SU-DHL-6 (cell line): ENCODE data around the gene C2orf81.

Experiments used
- H2AFZ ChIP-seq: fragments of 200-600 bp; sonication (generic); 2 replicates; pipeline ENCODE4 v1.6.1; 2014; ENCODE audit warnings: low read depth, mild to moderate bottlenecking, moderate library complexity, mixed read lengths, antibody characterized with exemption, low read length; ENCODE audit not compliant: severe bottlenecking
- H3F3A ChIP-seq: fragments of 200-600 bp; shearing (Covaris generic); 2 replicates; pipeline ENCODE4 v1.6.0; 2016; ENCODE audit warnings: antibody characterized with exemption, mild to moderate bottlenecking; ENCODE audit not compliant: insufficient read depth
- H3K27ac ChIP-seq: fragments of 200-600 bp; sonication (generic); 2 replicates; pipeline ENCODE4 v1.5.1; 2016; ENCODE audit warnings: low read depth, mild to moderate bottlenecking, low read length, moderate library complexity, mixed read lengths
- H3K27me3 ChIP-seq: fragments of 200-600 bp; sonication (generic), shearing (Covaris generic); 2 replicates; pipeline ENCODE4 v1.6.0; 2014; ENCODE audit warnings: mild to moderate bottlenecking, low read length
- H3K36me3 ChIP-seq: fragments of 200-600 bp; sonication (generic); 2 replicates; pipeline ENCODE4 v1.6.1; 2014; ENCODE audit warnings: mild to moderate bottlenecking, low read length, mixed read lengths
- H3K4me2 ChIP-seq: fragments of 300-600, 200-600 bp; shearing (Covaris generic), sonication (generic); 2 replicates; pipeline ENCODE4 v1.6.0; 2014; ENCODE audit warnings: low read length, low read depth, mild to moderate bottlenecking; ENCODE audit not compliant: poor library complexity, severe bottlenecking
- H3K4me3 ChIP-seq: fragments of 200-600 bp; sonication (generic); 2 replicates; pipeline ENCODE4 v1.5.1; 2014; ENCODE audit warnings: antibody characterized with exemption, low read length, mild to moderate bottlenecking, mixed read lengths; ENCODE audit not compliant: insufficient read depth, poor library complexity, severe bottlenecking
- H3K79me2 ChIP-seq: fragments of 200-600 bp; sonication (generic); 2 replicates; pipeline ENCODE4 v1.6.1; 2014; ENCODE audit warnings: mild to moderate bottlenecking, low read length, moderate library complexity; ENCODE audit not compliant: insufficient read depth
- H3K9ac ChIP-seq: fragments of 200-600 bp; sonication (generic); 2 replicates; pipeline ENCODE4 v1.7.0; 2014; ENCODE audit warnings: mild to moderate bottlenecking, low read length
- H3K9me2 ChIP-seq: fragments of 200-600 bp; sonication (generic); replicated peaks from 2 replicates; pipeline ENCODE4 v1.6.1; 2014; ENCODE audit warnings: low read length; ENCODE audit not compliant: insufficient read depth
- H3K9me3 ChIP-seq: fragments of 200-600 bp; sonication (generic); 2 replicates; pipeline ENCODE4 v1.6.1; 2014; ENCODE audit warnings: low read length, mixed read lengths; ENCODE audit not compliant: insufficient read depth
- H4K20me1 ChIP-seq: fragments of 200-600 bp; sonication (generic); 2 replicates; pipeline ENCODE4 v1.6.1; 2014; ENCODE audit warnings: low read depth, mild to moderate bottlenecking, antibody characterized with exemption, low read length, moderate library complexity, mixed read lengths
- CTCF ChIP-seq: fragments of 200-600 bp; sonication (generic); IDR thresholded peaks from one replicate; pipeline ENCODE4 v1.5.1; 2017; ENCODE audit warnings: antibody characterized with exemption, mild to moderate bottlenecking, low read length, moderate library complexity; ENCODE audit not compliant: insufficient read depth, poor library complexity, severe bottlenecking
- EZH2phosphoT487 ChIP-seq: fragments of 200-600 bp; sonication (generic), shearing (Covaris generic); conservative IDR thresholded peaks from 2 replicates; pipeline ENCODE4 v1.6.1; 2018; ENCODE audit warnings: mild to moderate bottlenecking, antibody characterized with exemption, low read length, moderate library complexity, mixed read lengths

C2orf81 gene

GRCh38 chr2:74420006-74420405, 1.4 kb downstream of the C2orf81 start:
- Histone ChIP-seq H3F3A (no peaks in the 10 kb centered on the region; the same call in 1 of the 2 replicates), H3K9me2 (no peaks in the 10 kb centered on the region), H3K4me3 (no peak overlapping the region), H3K27me3 (no peaks in the 10 kb centered on the region), H3K4me2 (no peak overlapping the region), H4K20me1 (no peaks in the 10 kb centered on the region), H2AFZ (no peak overlapping the region), H3K79me2 (no peaks in the 10 kb centered on the region), H3K9me3 (no peaks in the 10 kb centered on the region), H3K27ac (no peak overlapping the region), H3K36me3 (no peaks in the 10 kb centered on the region), H3K9ac (no peak overlapping the region)
- TF ChIP-seq EZH2phosphoT487 (no peak), CTCF (no peak)

- H3K4me3 ChIP-seq: no peak overlapping the region
- no peaks in the 10 kb centered on the region for H3K27me3 ChIP-seq
- H3K4me2 ChIP-seq: no peak overlapping the region
- no peak overlapping the region for H3K27ac ChIP-seq
- H2AFZ ChIP-seq: no peak overlapping the region
- H3K9me3 ChIP-seq: no peaks in the 10 kb centered on the region
- H3K9ac ChIP-seq: no peak overlapping the region
- H3K79me2 ChIP-seq: no peaks in the 10 kb centered on the region
- no peaks in the 10 kb centered on the region for H3K36me3 ChIP-seq
- no peaks in the 10 kb centered on the region for H4K20me1 ChIP-seq
- no peaks in the 10 kb centered on the region; the same call in 1 of the 2 replicates for H3F3A ChIP-seq
- no peaks in the 10 kb centered on the region for H3K9me2 ChIP-seq
- TF ChIP-seq EZH2phosphoT487: no peak
- TF ChIP-seq CTCF: no peak
These were observed 2.1 kb downstream of the C2orf81 start for GRCh38 chr2:74419345-74419744.

GRCh38 chr2:74418312-74418711, 3.1 kb downstream of the C2orf81 start:
- H3K36me3 ChIP-seq: no peaks in the 10 kb centered on the region
- no peak overlapping the region for H3K4me2 ChIP-seq
- no peak overlapping the region for H3K4me3 ChIP-seq
- H3K79me2 ChIP-seq: no peaks in the 10 kb centered on the region
- no peaks in the 10 kb centered on the region for H3K9me2 ChIP-seq
- no peak for TF ChIP-seq CTCF
- TF ChIP-seq EZH2phosphoT487: no peak
- no peak overlapping the region for H3K27ac ChIP-seq
- no peak overlapping the region for H3K9ac ChIP-seq
- H3F3A ChIP-seq: no peaks in the 10 kb centered on the region; the same call in 1 of the 2 replicates
- no peak overlapping the region for H2AFZ ChIP-seq
- no peaks in the 10 kb centered on the region for H3K9me3 ChIP-seq
- H4K20me1 ChIP-seq: no peaks in the 10 kb centered on the region
- no peaks in the 10 kb centered on the region for H3K27me3 ChIP-seq
